GM12891 (cell line): ENCODE results near the gene PDE6C.

ENCODE experiments used
- POLR2A ChIP-seq: IDR thresholded peaks from 2 replicates; pipeline ENCODE4 v1.6.1; 2011; ENCODE audit warnings: low read depth, low read length, control low read depth
- POLR2AphosphoS5 ChIP-seq: IDR thresholded peaks from 2 replicates; pipeline ENCODE4 v1.6.1; 2011; ENCODE audit warnings: low read depth, low read length, control low read depth
- POU2F2 ChIP-seq: IDR thresholded peaks from 2 replicates; pipeline ENCODE4 v1.6.1; 2011; ENCODE audit warnings: low read depth, mild to moderate bottlenecking, control low read depth, low read length, moderate library complexity
- SPI1 ChIP-seq: IDR thresholded peaks from 2 replicates; pipeline ENCODE4 v1.6.1; 2011; ENCODE audit warnings: low read depth, low read length, control low read depth
- TAF1 ChIP-seq: IDR thresholded peaks from 2 replicates; pipeline ENCODE4 v1.6.1; 2011; ENCODE audit warnings: low read depth, low read length, control low read depth

GRCh38 chr10:93657757-93658156 is 45.4 kb downstream of the PDE6C start:
- no peak for TF ChIP-seq TAF1
- TF ChIP-seq POLR2AphosphoS5: no peak
- TF ChIP-seq SPI1: no peak
- no peak for TF ChIP-seq POLR2A
- no peak for TF ChIP-seq POU2F2
